Measurements from ENCODE around the gene GALK1. TPM values are rescaled to one million over a fixed set of nuclear protein-coding genes. Genes with fewer than 3 reads are reported as not detected.

Gene GALK1
- total and polyA plus RNA-seq, 2 of the 13 experiments (the other 11 are each of a cell fraction or from before 2014, with no cell fraction given), result 59.9 to 93.6 TPM

- TF ChIP-seq, protein P1, sequence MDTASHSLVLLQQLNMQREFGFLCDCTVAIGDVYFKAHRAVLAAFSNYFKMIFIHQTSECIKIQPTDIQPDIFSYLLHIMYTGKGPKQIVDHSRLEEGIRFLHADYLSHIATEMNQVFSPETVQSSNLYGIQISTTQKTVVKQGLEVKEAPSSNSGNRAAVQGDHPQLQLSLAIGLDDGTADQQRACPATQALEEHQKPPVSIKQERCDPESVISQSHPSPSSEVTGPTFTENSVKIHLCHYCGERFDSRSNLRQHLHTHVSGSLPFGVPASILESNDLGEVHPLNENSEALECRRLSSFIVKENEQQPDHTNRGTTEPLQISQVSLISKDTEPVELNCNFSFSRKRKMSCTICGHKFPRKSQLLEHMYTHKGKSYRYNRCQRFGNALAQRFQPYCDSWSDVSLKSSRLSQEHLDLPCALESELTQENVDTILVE (CRISPR knock-in tag; IDR thresholded peaks at IDR 0.05), result no peak
- no peak for TF ChIP-seq NR2C2 (CRISPR knock-in tag; IDR thresholded peaks at IDR 0.05; ENCODE audit: borderline replicate concordance)
- TF ChIP-seq, protein P2, sequence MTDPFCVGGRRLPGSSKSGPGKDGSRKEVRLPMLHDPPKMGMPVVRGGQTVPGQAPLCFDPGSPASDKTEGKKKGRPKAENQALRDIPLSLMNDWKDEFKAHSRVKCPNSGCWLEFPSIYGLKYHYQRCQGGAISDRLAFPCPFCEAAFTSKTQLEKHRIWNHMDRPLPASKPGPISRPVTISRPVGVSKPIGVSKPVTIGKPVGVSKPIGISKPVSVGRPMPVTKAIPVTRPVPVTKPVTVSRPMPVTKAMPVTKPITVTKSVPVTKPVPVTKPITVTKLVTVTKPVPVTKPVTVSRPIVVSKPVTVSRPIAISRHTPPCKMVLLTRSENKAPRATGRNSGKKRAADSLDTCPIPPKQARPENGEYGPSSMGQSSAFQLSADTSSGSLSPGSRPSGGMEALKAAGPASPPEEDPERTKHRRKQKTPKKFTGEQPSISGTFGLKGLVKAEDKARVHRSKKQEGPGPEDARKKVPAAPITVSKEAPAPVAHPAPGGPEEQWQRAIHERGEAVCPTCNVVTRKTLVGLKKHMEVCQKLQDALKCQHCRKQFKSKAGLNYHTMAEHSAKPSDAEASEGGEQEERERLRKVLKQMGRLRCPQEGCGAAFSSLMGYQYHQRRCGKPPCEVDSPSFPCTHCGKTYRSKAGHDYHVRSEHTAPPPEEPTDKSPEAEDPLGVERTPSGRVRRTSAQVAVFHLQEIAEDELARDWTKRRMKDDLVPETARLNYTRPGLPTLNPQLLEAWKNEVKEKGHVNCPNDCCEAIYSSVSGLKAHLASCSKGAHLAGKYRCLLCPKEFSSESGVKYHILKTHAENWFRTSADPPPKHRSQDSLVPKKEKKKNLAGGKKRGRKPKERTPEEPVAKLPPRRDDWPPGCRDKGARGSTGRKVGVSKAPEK (CRISPR knock-in tag; IDR thresholded peaks at IDR 0.05; ENCODE audit: borderline replicate concordance), result no peak
- 0 out of 2 replicates have a peak, but pooled peaks have one; percentile 64 for TF ChIP-seq ZNF33A (CRISPR knock-in tag; IDR thresholded peaks at IDR 0.05; ENCODE audit: borderline replicate concordance)
- peak; percentile 81 for TF ChIP-seq BCL3 (CRISPR knock-in tag; IDR thresholded peaks at IDR 0.05)
- TF ChIP-seq PRMT3 (CRISPR knock-in tag; IDR thresholded peaks at IDR 0.05; ENCODE audit: borderline replicate concordance, low read depth), result no peak
- no peak for TF ChIP-seq SATB2 (CRISPR knock-in tag; IDR thresholded peaks at IDR 0.05)
- no peak for TF ChIP-seq ZNF841 (CRISPR knock-in tag; IDR thresholded peaks at IDR 0.05; ENCODE audit: borderline replicate concordance)
- TF ChIP-seq, protein P3, sequence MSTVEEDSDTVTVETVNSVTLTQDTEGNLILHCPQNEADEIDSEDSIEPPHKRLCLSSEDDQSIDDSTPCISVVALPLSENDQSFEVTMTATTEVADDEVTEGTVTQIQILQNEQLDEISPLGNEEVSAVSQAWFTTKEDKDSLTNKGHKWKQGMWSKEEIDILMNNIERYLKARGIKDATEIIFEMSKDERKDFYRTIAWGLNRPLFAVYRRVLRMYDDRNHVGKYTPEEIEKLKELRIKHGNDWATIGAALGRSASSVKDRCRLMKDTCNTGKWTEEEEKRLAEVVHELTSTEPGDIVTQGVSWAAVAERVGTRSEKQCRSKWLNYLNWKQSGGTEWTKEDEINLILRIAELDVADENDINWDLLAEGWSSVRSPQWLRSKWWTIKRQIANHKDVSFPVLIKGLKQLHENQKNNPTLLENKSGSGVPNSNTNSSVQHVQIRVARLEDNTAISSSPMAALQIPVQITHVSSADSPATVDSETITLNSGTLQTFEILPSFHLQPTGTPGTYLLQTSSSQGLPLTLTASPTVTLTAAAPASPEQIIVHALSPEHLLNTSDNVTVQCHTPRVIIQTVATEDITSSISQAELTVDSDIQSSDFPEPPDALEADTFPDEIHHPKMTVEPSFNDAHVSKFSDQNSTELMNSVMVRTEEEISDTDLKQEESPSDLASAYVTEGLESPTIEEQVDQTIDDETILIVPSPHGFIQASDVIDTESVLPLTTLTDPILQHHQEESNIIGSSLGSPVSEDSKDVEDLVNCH (CRISPR knock-in tag; IDR thresholded peaks at IDR 0.05), result no peak
- no peak for TF ChIP-seq NFE2L2 (IDR thresholded peaks at IDR 0.05; ENCODE audit: low read length)
- TF ChIP-seq, protein P4, sequence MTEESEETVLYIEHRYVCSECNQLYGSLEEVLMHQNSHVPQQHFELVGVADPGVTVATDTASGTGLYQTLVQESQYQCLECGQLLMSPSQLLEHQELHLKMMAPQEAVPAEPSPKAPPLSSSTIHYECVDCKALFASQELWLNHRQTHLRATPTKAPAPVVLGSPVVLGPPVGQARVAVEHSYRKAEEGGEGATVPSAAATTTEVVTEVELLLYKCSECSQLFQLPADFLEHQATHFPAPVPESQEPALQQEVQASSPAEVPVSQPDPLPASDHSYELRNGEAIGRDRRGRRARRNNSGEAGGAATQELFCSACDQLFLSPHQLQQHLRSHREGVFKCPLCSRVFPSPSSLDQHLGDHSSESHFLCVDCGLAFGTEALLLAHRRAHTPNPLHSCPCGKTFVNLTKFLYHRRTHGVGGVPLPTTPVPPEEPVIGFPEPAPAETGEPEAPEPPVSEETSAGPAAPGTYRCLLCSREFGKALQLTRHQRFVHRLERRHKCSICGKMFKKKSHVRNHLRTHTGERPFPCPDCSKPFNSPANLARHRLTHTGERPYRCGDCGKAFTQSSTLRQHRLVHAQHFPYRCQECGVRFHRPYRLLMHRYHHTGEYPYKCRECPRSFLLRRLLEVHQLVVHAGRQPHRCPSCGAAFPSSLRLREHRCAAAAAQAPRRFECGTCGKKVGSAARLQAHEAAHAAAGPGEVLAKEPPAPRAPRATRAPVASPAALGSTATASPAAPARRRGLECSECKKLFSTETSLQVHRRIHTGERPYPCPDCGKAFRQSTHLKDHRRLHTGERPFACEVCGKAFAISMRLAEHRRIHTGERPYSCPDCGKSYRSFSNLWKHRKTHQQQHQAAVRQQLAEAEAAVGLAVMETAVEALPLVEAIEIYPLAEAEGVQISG (CRISPR knock-in tag; IDR thresholded peaks at IDR 0.05), result no peak; the same call in 1 of the 2 replicates
- TF ChIP-seq ZNF282 (IDR thresholded peaks at IDR 0.05; ENCODE audit: partially characterized antibody), result no peak
- no peak for TF ChIP-seq ZNF644 (CRISPR knock-in tag; IDR thresholded peaks at IDR 0.05; ENCODE audit: low read depth)
- no peak for TF ChIP-seq ZNF550 (CRISPR knock-in tag; IDR thresholded peaks at IDR 0.05; ENCODE audit: borderline replicate concordance)
- TF ChIP-seq GATAD2A (CRISPR knock-in tag; IDR thresholded peaks at IDR 0.05), result no peak
- no peak for TF ChIP-seq JDP2 (CRISPR knock-in tag; IDR thresholded peaks at IDR 0.05; ENCODE audit: borderline replicate concordance)
- no peak for TF ChIP-seq ZNF326 (CRISPR knock-in tag; IDR thresholded peaks at IDR 0.05; ENCODE audit: borderline replicate concordance)
- peak; percentile 95; the same call in 1 of the 2 replicates for TF ChIP-seq ZFP91 (CRISPR knock-in tag; IDR thresholded peaks at IDR 0.05; ENCODE audit: borderline replicate concordance)
Observed at GRCh38 chr17:75764417-75764710, 628 bp downstream of the GALK1 start (continued).

All from HepG2 (cell line).